CD4-positive, alpha-beta T cell (primary cell): ENCODE measurements around the gene GOLGA5. TPM values are rescaled to one million over a fixed set of nuclear protein-coding genes. Genes with fewer than 3 reads are reported as not detected.

Source experiments
- ATAC-seq: fragments of 200-7000 bp; cut with Tn5 transposase; one replicate; pipeline ENCODE4 v1.10.0; 2022; ENCODE audit warnings: mild to moderate bottlenecking; ENCODE audit not compliant: poor library complexity
- CTCF ChIA-PET: fragments of 350-600 bp; sonication (Branson Sonifier 250); formaldehyde crosslinking; loops from one replicate; lab custom pipeline; 2021; ENCODE audit warnings: antibody characterized with exemption, inconsistent platforms; lab: Charles Lee
- POLR2A ChIA-PET: fragments of 350-600 bp; sonication (Branson Sonifier 250); formaldehyde crosslinking; loops from one replicate; lab custom pipeline; 2021; ENCODE audit warnings: antibody characterized with exemption, inconsistent platforms; lab: Charles Lee
- DNase-seq, 14 experiments: peaks; one replicate each; pipeline ENCODE4 v3.0.0-alpha.2; 2013 to 2020; ENCODE audit warnings: mixed read lengths in 2 of 14
- H3K27ac ChIP-seq, 2 donors: one replicate each; pipeline versions ENCODE4 v1.5.1 to v1.7.0; 2013; ENCODE audit warnings: low read length in 2 of 2, low read depth in 1 of 2, mild to moderate bottlenecking in 1 of 2
- H3K27me3 ChIP-seq, 2 experiments: 1 replicate in 1 of 2; 2 replicates in 1 of 2; pipeline versions ENCODE4 v1.6.1 to v1.7.0; 2013; ENCODE audit warnings: low read length in 2 of 2, control low read depth in 1 of 2, mild to moderate bottlenecking in 1 of 2, moderate library complexity in 1 of 2; ENCODE audit not compliant: insufficient read depth in 2 of 2, control insufficient read depth in 1 of 2
- H3K36me3 ChIP-seq: one replicate; pipeline ENCODE4 v1.6.1; 2013; ENCODE audit warnings: low read length, control low read depth; ENCODE audit not compliant: insufficient read depth
- H3K4me1 ChIP-seq: one replicate; pipeline ENCODE4 v1.6.1; 2013; ENCODE audit warnings: low read length, control low read depth; ENCODE audit not compliant: insufficient read depth
- H3K4me3 ChIP-seq: one replicate; pipeline ENCODE4 v1.5.1; 2013; ENCODE audit warnings: mild to moderate bottlenecking, low read length, moderate library complexity
- H3K9me3 ChIP-seq, 2 experiments: 1 replicate in 1 of 2; 2 replicates in 1 of 2; pipeline versions ENCODE4 v1.6.1 to v1.7.0; 2013; ENCODE audit warnings: low read length in 2 of 2, mild to moderate bottlenecking in 2 of 2, control low read depth in 1 of 2, moderate library complexity in 1 of 2; ENCODE audit not compliant: control insufficient read depth in 1 of 2, insufficient read depth in 1 of 2
- H3K27ac Mint-ChIP-seq: one replicate; pipeline ENCODE4 v1.8.0; 2020; ENCODE audit warnings: mixed read lengths
- H3K27me3 Mint-ChIP-seq: one replicate; pipeline ENCODE4 v1.8.0; 2021; ENCODE audit warnings: mixed read lengths
- H3K36me3 Mint-ChIP-seq: one replicate; pipeline ENCODE4 v1.8.0; 2021; ENCODE audit warnings: low read depth, mixed read lengths
- H3K4me1 Mint-ChIP-seq: one replicate; pipeline ENCODE4 v1.8.0; 2021; ENCODE audit warnings: low read depth, mixed read lengths
- H3K4me3 Mint-ChIP-seq: one replicate; pipeline ENCODE4 v1.8.0; 2020; ENCODE audit warnings: mild to moderate bottlenecking, mixed read lengths
- H3K9me3 Mint-ChIP-seq: one replicate; pipeline ENCODE4 v1.8.0; 2020; ENCODE audit warnings: mixed read lengths
- intact Hi-C, 2 experiments: fragments of 100-400 bp; cut with DNase I in 1 of 2; cut with micrococcal nuclease in 1 of 2; formaldehyde crosslinking; loops; one replicate each; pipeline versions ENCODE4 v1.15.1 to v1.9.0; 2023 to 2025; cut with DNase I, micrococcal nuclease
- total RNA-seq, 174 experiments: library from RNA in 2 of 174; stranded (reverse) in 2 of 174; gene quantifications; one replicate each; pipeline ENCODE4 v1.2.3 and lab custom pipeline; 2021 to 2026
- TF ChIP-seq, protein P1 (sequence below): fragments of 200-600 bp; IDR thresholded peaks from one replicate; pipeline ENCODE4 v1.8.0; 2022; ENCODE audit warnings: antibody characterized with exemption, mild to moderate bottlenecking

GOLGA5 gene
- total RNA-seq, 2 experiments from 2014 or later = 5.2 to 6.8 TPM

DNA sequence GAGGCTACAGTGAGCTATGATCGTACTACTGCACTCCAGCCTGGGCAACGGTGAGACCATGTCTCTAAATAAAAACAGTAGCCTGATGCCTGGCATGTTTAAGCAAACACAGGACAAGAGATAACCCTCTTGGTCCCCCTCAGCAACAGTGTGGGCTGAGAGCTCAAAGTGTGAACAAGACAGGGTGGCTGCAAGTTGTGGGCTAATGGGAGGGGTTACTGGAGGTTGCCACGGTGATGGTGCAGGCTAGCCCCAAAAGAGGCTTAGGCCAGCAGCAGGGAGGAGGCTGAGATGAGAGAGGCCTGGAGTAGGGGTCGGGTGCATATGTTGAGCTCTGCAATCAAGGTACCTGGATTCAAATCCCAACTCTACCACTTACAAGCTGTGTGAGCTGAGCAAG lies 42.3 kb upstream of the GOLGA5 start:
- intact Hi-C loops = no loop called here
- Histone ChIP-seq H3K36me3 (no peaks in the 10 kb centered on the region), H3K9me3 (no peaks in the 10 kb centered on the region), H3K27ac (no peak overlapping the region), H3K4me1 (peaks cover 26% of the 10 kb centered on the region), H3K27me3 (no peaks in the 10 kb centered on the region), H3K4me3 (no peak overlapping the region)
- DNase-seq (no peak), ATAC-seq (no peak)
- ChIA-PET POLR2A (no interaction called here), CTCF (no interaction called here)
- Mint-ChIP-seq H3K27me3 (peaks cover 7% of the 10 kb centered on the region), H3K36me3 (no peaks in the 10 kb centered on the region), H3K9me3 (peaks cover 2% of the 10 kb centered on the region), H3K4me1 (peaks cover 41% of the 10 kb centered on the region), H3K4me3 (peak overlapping the region; percentile 51), H3K27ac (no peak overlapping the region)
- TF ChIP-seq, protein P1, sequence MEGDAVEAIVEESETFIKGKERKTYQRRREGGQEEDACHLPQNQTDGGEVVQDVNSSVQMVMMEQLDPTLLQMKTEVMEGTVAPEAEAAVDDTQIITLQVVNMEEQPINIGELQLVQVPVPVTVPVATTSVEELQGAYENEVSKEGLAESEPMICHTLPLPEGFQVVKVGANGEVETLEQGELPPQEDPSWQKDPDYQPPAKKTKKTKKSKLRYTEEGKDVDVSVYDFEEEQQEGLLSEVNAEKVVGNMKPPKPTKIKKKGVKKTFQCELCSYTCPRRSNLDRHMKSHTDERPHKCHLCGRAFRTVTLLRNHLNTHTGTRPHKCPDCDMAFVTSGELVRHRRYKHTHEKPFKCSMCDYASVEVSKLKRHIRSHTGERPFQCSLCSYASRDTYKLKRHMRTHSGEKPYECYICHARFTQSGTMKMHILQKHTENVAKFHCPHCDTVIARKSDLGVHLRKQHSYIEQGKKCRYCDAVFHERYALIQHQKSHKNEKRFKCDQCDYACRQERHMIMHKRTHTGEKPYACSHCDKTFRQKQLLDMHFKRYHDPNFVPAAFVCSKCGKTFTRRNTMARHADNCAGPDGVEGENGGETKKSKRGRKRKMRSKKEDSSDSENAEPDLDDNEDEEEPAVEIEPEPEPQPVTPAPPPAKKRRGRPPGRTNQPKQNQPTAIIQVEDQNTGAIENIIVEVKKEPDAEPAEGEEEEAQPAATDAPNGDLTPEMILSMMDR = no peak

DNA sequence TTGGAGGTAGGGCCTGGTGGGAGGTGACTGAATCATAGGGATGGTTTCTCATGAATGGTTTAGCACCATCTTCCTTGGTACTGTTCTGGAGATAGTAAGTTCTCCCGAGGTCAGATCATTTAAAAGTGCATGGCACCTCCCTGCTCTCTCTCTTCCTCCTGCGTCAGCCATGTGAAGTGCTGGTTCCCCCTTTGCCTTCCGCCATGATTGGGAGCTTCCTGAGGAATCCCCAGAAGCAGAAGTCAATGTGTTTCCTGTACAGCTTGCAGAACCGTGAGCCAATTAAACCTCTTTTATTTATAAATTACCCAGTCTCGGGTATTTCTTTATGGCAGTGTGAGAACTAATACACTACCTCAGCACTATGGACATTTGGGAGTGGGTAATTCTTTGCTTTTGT lies 40.9 kb upstream of the GOLGA5 start:
- no peak overlapping the region for H3K27ac ChIP-seq
- H3K9me3 ChIP-seq = no peaks in the 10 kb centered on the region
- Mint-ChIP-seq H3K27ac (no peak overlapping the region), H3K36me3 (no peaks in the 10 kb centered on the region), H3K4me3 (no peak overlapping the region), H3K27me3 (no peaks in the 10 kb centered on the region), H3K9me3 (peaks cover 2% of the 10 kb centered on the region), H3K4me1 (peaks cover 27% of the 10 kb centered on the region)
- H3K4me1 ChIP-seq = peaks cover 14% of the 10 kb centered on the region
- H3K27me3 ChIP-seq = no peaks in the 10 kb centered on the region
- H3K4me3 ChIP-seq = no peak overlapping the region
- TF ChIP-seq, protein P1 = no peak
- ATAC-seq (no peak), DNase-seq (peak in 2 of 14 experiments; percentile 47 to 56)
- ChIA-PET CTCF (no interaction called here), POLR2A (no interaction called here)
- intact Hi-C loops = no loop called here
- no peaks in the 10 kb centered on the region for H3K36me3 ChIP-seq

DNA sequence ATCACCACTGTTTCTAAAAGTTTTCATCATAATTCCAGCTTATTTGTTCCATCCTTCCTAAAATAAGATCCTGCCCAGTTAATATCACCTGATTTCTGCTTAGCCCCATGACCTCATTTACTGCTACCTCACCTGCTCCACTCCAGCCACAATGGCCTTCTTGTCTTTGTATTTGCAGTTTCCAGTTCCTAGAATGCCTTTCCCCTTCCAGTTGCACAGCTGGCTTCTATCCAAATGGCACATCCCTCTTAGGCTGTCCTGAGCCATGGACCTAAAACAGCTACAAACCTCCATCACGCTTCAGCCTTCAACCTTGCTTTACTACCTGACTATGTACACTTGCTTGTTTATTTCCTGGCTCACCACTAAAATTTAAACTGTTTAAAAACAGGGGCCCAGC lies 39.1 kb upstream of the GOLGA5 start:
- no peak overlapping the region for H3K27ac Mint-ChIP-seq
- peaks cover 12% of the 10 kb centered on the region for H3K4me1 ChIP-seq
- no peak for DNase-seq
- ChIA-PET CTCF (no interaction called here), POLR2A (no interaction called here)
- H3K36me3 ChIP-seq = no peaks in the 10 kb centered on the region
- TF ChIP-seq, protein P1 = no peak
- no peaks in the 10 kb centered on the region for H3K27me3 Mint-ChIP-seq
- no peak overlapping the region for H3K4me3 Mint-ChIP-seq
- H3K4me1 Mint-ChIP-seq = peaks cover 17% of the 10 kb centered on the region
- no peaks in the 10 kb centered on the region for H3K36me3 Mint-ChIP-seq
- no peak overlapping the region for H3K27ac ChIP-seq
- H3K9me3 ChIP-seq = no peaks in the 10 kb centered on the region
- H3K27me3 ChIP-seq = no peaks in the 10 kb centered on the region
- intact Hi-C loops = no loop called here
- no peak for ATAC-seq
- no peaks in the 10 kb centered on the region for H3K9me3 Mint-ChIP-seq
- H3K4me3 ChIP-seq = no peak overlapping the region
